Measurements from ENCODE around the gene C5orf58.
"Not testable (repeated sequence)": the region's sequence is repeated elsewhere in the genome, so short reads cannot be mapped to it uniquely, and the experiment has no call there.

The C5orf58 gene

GRCh38 chr5:170225326-170226128 is 7.3 kb upstream of the C5orf58 start:
- FAIRE-seq, result no peak

GRCh38 chr5:170226129-170226615 is 6.6 kb upstream of the C5orf58 start:
- FAIRE-seq, result no peak

DNA sequence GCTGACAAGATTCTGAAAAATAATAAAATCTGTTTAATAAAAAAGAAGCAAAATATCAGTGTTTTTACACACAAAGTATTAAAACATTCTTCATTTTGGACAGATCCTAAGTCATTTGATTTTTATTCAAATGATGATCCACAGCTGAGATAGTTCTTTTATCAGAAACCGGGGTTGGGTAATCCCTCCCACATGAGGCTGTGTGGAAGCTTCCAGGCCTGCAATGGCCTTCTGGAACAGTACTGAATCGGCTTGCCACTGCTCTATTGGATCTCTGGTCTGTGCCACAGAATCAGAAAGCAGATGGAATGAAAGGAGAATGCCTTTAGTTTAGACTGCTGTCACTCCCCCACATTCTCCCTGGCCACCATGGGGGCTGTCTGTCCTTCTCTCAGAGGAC is 6.1 kb upstream of the C5orf58 start:
- FAIRE-seq, result no peak

GRCh38 chr5:170228762-170229435 is 3.9 kb upstream of the C5orf58 start:
- FAIRE-seq, result no peak

- no peak for FAIRE-seq
These were observed 640 bp downstream of the C5orf58 start for GRCh38 chr5:170233358-170233892.

GRCh38 chr5:170235876-170236864 is 3.4 kb downstream of the C5orf58 start:
- FAIRE-seq, result no peak

GRCh38 chr5:170238456-170239196 is 5.8 kb downstream of the C5orf58 start:
- FAIRE-seq, result no peak

DNA sequence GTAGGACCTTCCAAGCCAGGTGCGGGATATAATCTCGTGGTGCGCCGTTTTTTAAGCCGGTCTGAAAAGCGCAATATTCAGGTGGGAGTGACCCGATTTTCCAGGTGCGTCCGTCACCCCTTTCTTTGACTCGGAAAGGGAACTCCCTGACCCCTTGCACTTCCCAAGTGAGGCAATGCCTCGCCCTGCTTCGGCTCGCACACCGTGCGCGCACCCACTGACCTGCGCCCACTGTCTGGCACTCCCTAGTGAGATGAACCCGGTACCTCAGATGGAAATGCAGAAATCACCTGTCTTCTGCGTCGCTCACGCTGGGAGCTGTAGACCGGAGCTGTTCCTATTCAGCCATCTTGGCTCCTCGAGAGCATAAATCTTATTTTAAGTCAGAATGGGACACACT is 12.7 kb downstream of the C5orf58 start:
- not testable (repeated sequence) for FAIRE-seq

- FAIRE-seq, result no peak
These were observed 13.5 kb downstream of the C5orf58 start for GRCh38 chr5:170246126-170246870.

- no peak for FAIRE-seq
These were observed 14.6 kb downstream of the C5orf58 start for GRCh38 chr5:170247363-170247762.

GRCh38 chr5:170248172-170248930 is 15.6 kb downstream of the C5orf58 start:
- FAIRE-seq, result no peak

- not testable (repeated sequence) for FAIRE-seq
These were observed 16.1 kb downstream of the C5orf58 start for GRCh38 chr5:170248931-170249227.

GRCh38 chr5:170249355-170249754 is 16.6 kb downstream of the C5orf58 start:
- no peak for FAIRE-seq

- FAIRE-seq, result no peak
These were observed 18.1 kb downstream of the C5orf58 start for GRCh38 chr5:170250810-170251317.

DNA sequence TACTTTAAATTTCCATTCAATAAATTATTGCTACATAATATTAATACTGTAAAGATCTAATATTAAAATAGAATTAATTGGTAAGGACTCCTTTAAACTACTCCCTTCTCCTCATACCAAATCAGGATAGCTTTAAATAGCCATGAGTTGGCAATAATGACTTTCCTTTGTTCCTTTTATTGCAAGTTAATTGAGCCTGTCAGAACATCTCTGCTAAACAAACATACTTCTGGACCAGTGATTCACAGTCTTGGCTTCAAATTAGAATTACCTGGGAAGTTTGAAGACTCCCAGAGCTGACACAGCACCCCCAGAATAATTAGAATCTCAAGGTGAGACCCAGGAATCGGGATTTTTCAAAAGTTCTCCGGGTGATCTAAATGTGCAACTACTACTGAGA is 18.7 kb downstream of the C5orf58 start:
- FAIRE-seq, result no peak

DNA sequence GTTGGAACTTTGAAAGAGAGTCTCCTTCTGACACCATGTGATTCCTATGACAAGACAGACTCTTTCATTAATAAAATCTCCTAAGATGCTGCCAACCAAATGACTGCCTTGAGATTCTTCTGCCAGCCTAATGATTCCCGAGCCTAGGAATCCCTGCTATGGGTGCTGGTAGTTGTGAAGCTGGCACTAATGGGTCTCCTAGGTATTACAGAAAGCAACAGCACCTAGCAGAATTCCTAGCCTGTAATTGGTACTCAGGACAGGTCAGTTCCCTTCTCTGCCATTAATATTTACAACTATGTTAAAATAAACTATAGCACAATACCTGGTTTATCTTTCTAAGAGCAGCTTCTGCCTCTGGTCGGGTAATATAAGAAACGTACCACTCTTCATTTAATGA is 19.3 kb downstream of the C5orf58 start:
- no peak for FAIRE-seq

- no peak for FAIRE-seq
These were observed 20.1 kb downstream of the C5orf58 start for GRCh38 chr5:170252720-170253350.

- FAIRE-seq, result no peak
These were observed 21.3 kb downstream of the C5orf58 start for GRCh38 chr5:170254056-170254455.

- FAIRE-seq, result no peak
These were observed 23.8 kb downstream of the C5orf58 start for GRCh38 chr5:170256571-170256970.

GRCh38 chr5:170257370-170257769 is 24.6 kb downstream of the C5orf58 start:
- FAIRE-seq, result no peak

All from islet of Langerhans (tissue), 1 donor.